Ovary (tissue), 3 donors: Measurements from ENCODE around the gene TUBB8B.
"Not testable (repeated sequence)": the region's sequence is repeated elsewhere in the genome, so short reads cannot be mapped to it uniquely, and the experiment has no call there.

ENCODE experiments used
- POLR2A ChIP-seq: fragments of 450-650 bp; IDR thresholded peaks from one replicate; pipeline ENCODE4 v1.6.1; 2017; ENCODE audit warnings: antibody characterized with exemption, mild to moderate bottlenecking, moderate library complexity
- TF ChIP-seq, protein P1 (sequence below), 3 donors: fragments of 450-650 bp in 2 of 3; fragments of 200-600 bp in 1 of 3; IDR thresholded peaks; one replicate each; pipeline versions ENCODE4 v1.5.1 to v1.8.0; 2016 to 2022; ENCODE audit warnings: antibody characterized with exemption in 3 of 3, mild to moderate bottlenecking in 1 of 3
- donor health status: DM: no; HTN: no; CAD: no.

DNA sequence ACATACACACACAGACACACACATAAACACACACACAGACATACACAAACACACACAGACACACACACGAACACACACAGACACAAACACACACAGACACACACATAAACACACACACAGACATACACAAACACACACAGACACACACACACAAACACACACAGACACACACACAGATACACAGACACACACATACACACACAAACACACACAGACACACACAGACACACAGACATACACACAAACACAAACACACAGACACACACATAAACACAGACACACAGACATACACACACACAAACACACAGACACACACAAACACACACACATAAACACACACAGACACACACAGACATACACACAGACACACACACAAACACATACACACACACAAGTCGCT is 31.5 kb upstream of the TUBB8B start:
- TF ChIP-seq POLR2A, result not testable (repeated sequence)
- TF ChIP-seq, protein P1, sequence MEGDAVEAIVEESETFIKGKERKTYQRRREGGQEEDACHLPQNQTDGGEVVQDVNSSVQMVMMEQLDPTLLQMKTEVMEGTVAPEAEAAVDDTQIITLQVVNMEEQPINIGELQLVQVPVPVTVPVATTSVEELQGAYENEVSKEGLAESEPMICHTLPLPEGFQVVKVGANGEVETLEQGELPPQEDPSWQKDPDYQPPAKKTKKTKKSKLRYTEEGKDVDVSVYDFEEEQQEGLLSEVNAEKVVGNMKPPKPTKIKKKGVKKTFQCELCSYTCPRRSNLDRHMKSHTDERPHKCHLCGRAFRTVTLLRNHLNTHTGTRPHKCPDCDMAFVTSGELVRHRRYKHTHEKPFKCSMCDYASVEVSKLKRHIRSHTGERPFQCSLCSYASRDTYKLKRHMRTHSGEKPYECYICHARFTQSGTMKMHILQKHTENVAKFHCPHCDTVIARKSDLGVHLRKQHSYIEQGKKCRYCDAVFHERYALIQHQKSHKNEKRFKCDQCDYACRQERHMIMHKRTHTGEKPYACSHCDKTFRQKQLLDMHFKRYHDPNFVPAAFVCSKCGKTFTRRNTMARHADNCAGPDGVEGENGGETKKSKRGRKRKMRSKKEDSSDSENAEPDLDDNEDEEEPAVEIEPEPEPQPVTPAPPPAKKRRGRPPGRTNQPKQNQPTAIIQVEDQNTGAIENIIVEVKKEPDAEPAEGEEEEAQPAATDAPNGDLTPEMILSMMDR (IDR thresholded peaks at IDR 0.05), result not testable (repeated sequence)
